ENCODE measurements around the gene POFUT1.

GRCh38 chr20:32227306-32227705 lies 19.6 kb downstream of the POFUT1 start:
- TF ChIP-seq MYNN (tag by site-specific recombination; IDR thresholded peaks at IDR 0.05; ENCODE audit: borderline replicate concordance) (no peak), CTCF (tag by site-specific recombination; IDR thresholded peaks at IDR 0.05) (no peak), OSR2 (tag by site-specific recombination; IDR thresholded peaks at IDR 0.05) (no peak), HIC1 (tag by site-specific recombination; IDR thresholded peaks at IDR 0.05) (no peak), ZBTB11 (tag by site-specific recombination; conservative IDR thresholded peaks at IDR 0.05; ENCODE audit: low read depth) (no peak), ZNF449 (tag by site-specific recombination; IDR thresholded peaks at IDR 0.05) (no peak), ZNF776 (tag by site-specific recombination; IDR thresholded peaks at IDR 0.05; ENCODE audit: borderline replicate concordance) (no peak), KLF10 (tag by site-specific recombination; IDR thresholded peaks at IDR 0.05) (no peak), ZNF610 (tag by site-specific recombination; IDR thresholded peaks at IDR 0.05; ENCODE audit: borderline replicate concordance) (no peak), ZBTB10 (tag by site-specific recombination; IDR thresholded peaks at IDR 0.05) (no peak), KLF16 (tag by site-specific recombination; IDR thresholded peaks at IDR 0.05) (no peak), ZFP37 (tag by site-specific recombination; IDR thresholded peaks at IDR 0.05) (no peak), ZNF580 (tag by site-specific recombination; IDR thresholded peaks at IDR 0.05) (no peak)
